Measurements from ENCODE around the gene KCNJ18. TPM values are rescaled to one million over a fixed set of nuclear protein-coding genes. Genes with fewer than 3 reads are reported as not detected.
A peak's percentile ranks its signal among the peaks of the same experiment; 100 is the strongest.
"Not testable (repeated sequence)": the region's sequence is repeated elsewhere in the genome, so short reads cannot be mapped to it uniquely, and the experiment has no call there.

Gene KCNJ18
- total and polyA plus RNA-seq, 9 of the 15 experiments (the other 6 are each of a cell fraction or from before 2014, with no cell fraction given), result not detected

DNA sequence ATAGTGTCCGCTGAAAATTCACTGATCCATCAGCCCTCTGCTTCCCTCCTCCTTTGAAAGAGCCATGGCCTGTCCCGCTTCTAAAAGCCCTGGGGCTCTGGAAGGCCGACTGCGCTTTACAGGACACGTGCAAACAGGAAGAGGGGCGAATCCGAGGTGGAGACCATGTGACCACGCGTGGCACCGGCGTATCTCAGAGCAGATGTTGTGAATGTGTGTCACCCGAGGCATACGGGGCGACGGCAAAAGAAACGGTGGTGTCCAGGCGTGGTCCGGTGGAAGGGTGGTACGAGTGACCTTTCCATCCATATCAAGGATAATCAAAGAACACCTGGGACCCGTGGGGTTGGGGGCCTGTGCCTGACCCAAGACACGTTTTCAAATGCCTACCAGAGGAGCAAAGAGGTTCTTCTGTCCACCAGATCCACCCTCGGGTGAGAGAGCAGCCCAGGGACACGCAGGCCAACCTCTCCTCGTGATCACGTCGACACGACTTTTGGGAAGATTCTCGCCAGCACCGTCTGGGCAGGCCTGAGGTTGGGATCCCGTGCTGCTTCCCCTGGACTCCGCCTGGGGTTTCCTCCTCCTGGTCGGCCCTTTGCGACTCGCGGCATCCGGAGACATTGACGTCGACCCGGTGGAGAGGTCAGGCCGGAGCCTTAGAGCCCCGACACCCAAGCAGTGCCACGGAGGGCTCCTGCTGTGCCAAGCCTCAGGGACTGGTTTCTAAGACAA is 7.1 kb upstream of the KCNJ18 start:
- H3K4me1 ChIP-seq (replicated peaks in 1 of 2; ENCODE audit: control insufficient read depth in 2 of 2, insufficient read depth in 2 of 2, low read length in 2 of 2); H3K27ac ChIP-seq (ENCODE audit: extremely low read depth, low read depth, low read length); H2AFZ ChIP-seq (ENCODE audit: low read depth, low read length); DNase-seq (ENCODE audit: extremely low read depth in 1 of 4, low spot score in 3 of 4); H3K9me3 ChIP-seq (replicated peaks; ENCODE audit: control insufficient read depth, insufficient read depth, low read depth, low read length); FAIRE-seq; ATAC-seq; H3K4me3 ChIP-seq; H3K9ac ChIP-seq (ENCODE audit: insufficient read depth in 1 of 2, low read depth in 2 of 2, low read length in 2 of 2); CTCF ChIA-PET (ENCODE audit: low intra/inter-chr PET ratio); H4K20me1 ChIP-seq (replicated peaks; ENCODE audit: control insufficient read depth, insufficient read depth, low read length); H3K36me3 ChIP-seq (ENCODE audit: control insufficient read depth, insufficient read depth, low read length); BruUV-seq (replicated peaks); H3K79me2 ChIP-seq (ENCODE audit: control insufficient read depth, insufficient read depth, low read length); in situ Hi-C loops (cut with MboI); intact Hi-C loops (cut with micrococcal nuclease); POLR2A ChIA-PET; H3K9me1 ChIP-seq (ENCODE audit: control insufficient read depth, insufficient read depth, low read length); H3K4me2 ChIP-seq (ENCODE audit: insufficient read depth, low read length); H3K27me3 ChIP-seq (ENCODE audit: control insufficient read depth in 2 of 2, insufficient read depth in 2 of 2, low read length in 2 of 2): not testable (repeated sequence)
- no CpG with 5 or more reads among the region's 42 CpGs for WGBS (ENCODE audit: insufficient coverage, low coverage, missing lambda C conversion rate)

- CTCF ChIA-PET (ENCODE audit: low intra/inter-chr PET ratio), result no interaction called here
- no peak overlapping the region for H3K27ac ChIP-seq (ENCODE audit: extremely low read depth, low read depth, low read length)
- no TSS peak for BruUV-seq (replicated peaks)
- no peak overlapping the region for H3K4me2 ChIP-seq (ENCODE audit: insufficient read depth, low read length)
- no peaks in the 10 kb centered on the region for H4K20me1 ChIP-seq (replicated peaks; ENCODE audit: control insufficient read depth, insufficient read depth, low read length)
- no peaks in the 10 kb centered on the region for H3K9me1 ChIP-seq (ENCODE audit: control insufficient read depth, insufficient read depth, low read length)
- no peaks in the 10 kb centered on the region for H3K4me1 ChIP-seq (replicated peaks in 1 of 2; ENCODE audit: control insufficient read depth in 2 of 2, insufficient read depth in 2 of 2, low read length in 2 of 2)
- H3K27me3 ChIP-seq (ENCODE audit: control insufficient read depth in 2 of 2, insufficient read depth in 2 of 2, low read length in 2 of 2), result peaks cover 0 to 6% of the 10 kb centered on the region in 2 experiments; a peak in 1 of 5 replicates
- H3K36me3 ChIP-seq (ENCODE audit: control insufficient read depth, insufficient read depth, low read length), result no peaks in the 10 kb centered on the region
- FAIRE-seq (no peak), DNase-seq (ENCODE audit: extremely low read depth in 1 of 4, low spot score in 3 of 4) (no peak), ATAC-seq (no peak)
- H3K79me2 ChIP-seq (ENCODE audit: control insufficient read depth, insufficient read depth, low read length), result no peaks in the 10 kb centered on the region
- intact Hi-C loops (cut with micrococcal nuclease) (no loop called here), in situ Hi-C loops (cut with MboI) (no loop called here)
- H2AFZ ChIP-seq (ENCODE audit: low read depth, low read length), result no peak overlapping the region
- H3K9ac ChIP-seq (ENCODE audit: insufficient read depth in 1 of 2, low read depth in 2 of 2, low read length in 2 of 2), result no peak overlapping the region
- no peak overlapping the region for H3K4me3 ChIP-seq
- POLR2A ChIA-PET, result no interaction called here
- 0 out of 2 replicates have a peak, but pooled peaks have one; percentile 31 for TF ChIP-seq GABPA (tag; conservative IDR thresholded peaks at IDR 0.05; ENCODE audit: low read depth)
- TF ChIP-seq, protein P1, sequence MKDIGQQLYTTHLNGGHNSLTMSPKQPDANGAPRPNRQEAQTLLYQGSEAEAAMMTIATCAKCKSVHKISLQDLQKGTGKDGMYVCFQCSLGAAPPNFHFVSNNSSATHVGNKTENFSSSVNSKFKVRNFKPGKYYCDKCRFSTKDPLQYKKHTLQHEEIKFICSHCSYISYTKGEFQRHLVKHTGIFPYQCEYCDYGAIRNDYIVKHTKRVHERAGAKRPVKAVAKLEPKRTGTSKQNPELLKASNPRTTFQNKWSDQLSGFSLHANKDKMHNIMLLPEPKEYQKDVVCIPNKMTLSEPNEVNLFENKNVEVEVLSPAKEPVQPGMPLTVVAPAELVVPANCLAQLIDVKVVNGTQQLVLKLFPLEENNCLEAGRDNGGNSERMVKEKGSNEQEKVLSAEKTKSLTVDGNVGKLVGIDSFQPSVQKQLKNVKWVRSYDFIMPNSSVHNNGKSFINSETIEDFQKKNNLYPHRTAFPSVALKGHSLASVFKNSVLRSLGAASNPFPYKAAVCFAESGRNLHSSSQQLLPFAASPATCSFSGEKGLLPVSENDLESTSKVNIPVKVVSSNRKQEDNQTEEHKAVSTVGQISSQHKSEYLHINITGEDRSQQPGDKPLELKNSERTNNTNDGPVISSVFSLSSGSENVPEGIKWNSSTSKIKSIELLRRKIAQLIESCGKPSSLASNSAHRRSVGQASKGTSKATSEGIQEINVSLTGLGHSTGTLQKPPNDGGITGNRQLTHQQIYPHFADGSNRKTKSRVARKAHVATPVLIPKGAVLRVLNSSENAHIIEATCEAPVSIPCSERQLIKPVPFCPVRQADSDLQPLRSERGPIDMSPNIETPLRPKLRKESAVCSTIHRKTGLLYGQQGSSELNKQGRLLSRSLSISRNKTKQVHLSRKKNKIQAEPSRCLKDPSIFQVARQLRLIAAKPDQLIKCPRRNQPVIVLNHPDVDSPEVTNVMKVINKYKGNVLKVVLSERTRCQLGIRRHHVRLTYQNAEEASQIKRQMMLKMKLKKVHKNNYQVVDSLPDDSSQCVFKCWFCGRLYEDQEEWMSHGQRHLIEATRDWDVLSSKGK (CRISPR knock-in tag; IDR thresholded peaks at IDR 0.05), result no peak
- H3K9me3 ChIP-seq (replicated peaks; ENCODE audit: control insufficient read depth, insufficient read depth, low read depth, low read length), result no peaks in the 10 kb centered on the region
- 27% methylated on average over 23 of the region's 23 CpGs for WGBS (ENCODE audit: insufficient coverage, low coverage, missing lambda C conversion rate)
Observed at GRCh38 chr17:21686165-21687015, 5.9 kb upstream of the KCNJ18 start.

Data from K562 (cell line).